Hepatocyte (in vitro differentiated cells): ENCODE results near the gene BCL7C. TPM values are rescaled to one million over a fixed set of nuclear protein-coding genes. Genes with fewer than 3 reads are reported as not detected.

Experiments
- DNase-seq: peaks from one replicate; pipeline ENCODE4 v3.0.0-alpha.2; 2016; ENCODE audit warnings: low spot score
- H2AFZ ChIP-seq: fragments of 200-600 bp; sonication (generic); 2 replicates; pipeline ENCODE4 v1.6.0; 2016; ENCODE audit warnings: antibody characterized with exemption, mild to moderate bottlenecking
- H3K27ac ChIP-seq: fragments of 200-600 bp; sonication (generic); 2 replicates; pipeline ENCODE4 v1.5.1; 2016; ENCODE audit warnings: mild to moderate bottlenecking
- H3K27me3 ChIP-seq: fragments of 200-600 bp; sonication (generic); 2 replicates; pipeline ENCODE4 v1.6.1; 2016
- H3K36me3 ChIP-seq: fragments of 200-600 bp; sonication (generic); replicated peaks from 2 replicates; pipeline ENCODE4 v1.5.1; 2016; ENCODE audit warnings: low read depth; ENCODE audit not compliant: insufficient read depth
- H3K4me1 ChIP-seq: fragments of 200-600 bp; sonication (generic); 2 replicates; pipeline ENCODE4 v1.5.1; 2016; ENCODE audit warnings: mild to moderate bottlenecking, moderate library complexity; ENCODE audit not compliant: insufficient read depth
- H3K4me2 ChIP-seq: fragments of 200-600 bp; sonication (generic); 2 replicates; pipeline ENCODE4 v1.6.0; 2016
- H3K4me3 ChIP-seq: fragments of 200-600 bp; sonication (generic); 2 replicates; pipeline ENCODE4 v1.5.1; 2016; ENCODE audit warnings: mild to moderate bottlenecking
- H3K79me2 ChIP-seq: fragments of 200-600 bp; sonication (generic); 2 replicates; pipeline ENCODE4 v1.6.0; 2017; ENCODE audit warnings: mild to moderate bottlenecking
- H3K9me2 ChIP-seq: fragments of 200-600 bp; sonication (generic); replicated peaks from 2 replicates; pipeline ENCODE4 v1.6.0; 2017; ENCODE audit warnings: mild to moderate bottlenecking; ENCODE audit not compliant: insufficient read depth
- H3K9me3 ChIP-seq: fragments of 200-600 bp; sonication (generic); 2 replicates; pipeline ENCODE4 v1.5.1; 2016; ENCODE audit warnings: low read depth, mild to moderate bottlenecking
- H4K20me1 ChIP-seq: fragments of 200-600 bp; sonication (generic); 2 replicates; pipeline ENCODE4 v1.6.0; 2016; ENCODE audit warnings: mild to moderate bottlenecking; ENCODE audit not compliant: insufficient read depth, poor library complexity, severe bottlenecking
- EZH2 ChIP-seq: fragments of 200-600 bp; sonication (generic); IDR thresholded peaks from 2 replicates; pipeline ENCODE4 v1.6.1; 2016; ENCODE audit warnings: antibody characterized with exemption, mild to moderate bottlenecking, borderline replicate concordance
- EZH2phosphoT487 ChIP-seq: fragments of 200-600 bp; sonication (generic); IDR thresholded peaks from one replicate; pipeline ENCODE4 v1.6.1; 2018; ENCODE audit warnings: antibody characterized with exemption, mild to moderate bottlenecking, low read depth, moderate library complexity; ENCODE audit not compliant: unreplicated experiment, severe bottlenecking
- WGBS: methylation state at CpG from one replicate; pipeline ENCODE4 v1.1.6; 2016; ENCODE audit warnings: low lambda C conversion rate; ENCODE audit errors: missing lambda C conversion rate; 5-methylcytosine and 5-hydroxymethylcytosine counted together
- polyA plus RNA-seq: library from polyadenylated mRNA; unstranded; fragments of >200 nt; fragmentation: Nextera tagmentation; extraction: Ambion mirVana; gene quantifications from 2 replicates; pipeline ENCODE4 v1.2.1, GENCODE V29; 2016
- total RNA-seq: library from RNA; depleted of rRNA; stranded (reverse); fragments of >200 nt; gene quantifications from 2 replicates; pipeline ENCODE4 v1.2.3, GENCODE V29; 2014
- TF ChIP-seq, protein P1 (sequence below): fragments of 200-600 bp; sonication (generic); IDR thresholded peaks from 2 replicates; pipeline ENCODE4 v1.5.1; 2016; ENCODE audit warnings: antibody characterized with exemption, mild to moderate bottlenecking; ENCODE audit not compliant: poor library complexity

Gene BCL7C
- total and polyA plus RNA-seq, 2 experiments from 2014 or later: 25.7 to 54.1 TPM

- TF ChIP-seq EZH2 (no peak), EZH2phosphoT487 (no peak)
- TF ChIP-seq, protein P1, sequence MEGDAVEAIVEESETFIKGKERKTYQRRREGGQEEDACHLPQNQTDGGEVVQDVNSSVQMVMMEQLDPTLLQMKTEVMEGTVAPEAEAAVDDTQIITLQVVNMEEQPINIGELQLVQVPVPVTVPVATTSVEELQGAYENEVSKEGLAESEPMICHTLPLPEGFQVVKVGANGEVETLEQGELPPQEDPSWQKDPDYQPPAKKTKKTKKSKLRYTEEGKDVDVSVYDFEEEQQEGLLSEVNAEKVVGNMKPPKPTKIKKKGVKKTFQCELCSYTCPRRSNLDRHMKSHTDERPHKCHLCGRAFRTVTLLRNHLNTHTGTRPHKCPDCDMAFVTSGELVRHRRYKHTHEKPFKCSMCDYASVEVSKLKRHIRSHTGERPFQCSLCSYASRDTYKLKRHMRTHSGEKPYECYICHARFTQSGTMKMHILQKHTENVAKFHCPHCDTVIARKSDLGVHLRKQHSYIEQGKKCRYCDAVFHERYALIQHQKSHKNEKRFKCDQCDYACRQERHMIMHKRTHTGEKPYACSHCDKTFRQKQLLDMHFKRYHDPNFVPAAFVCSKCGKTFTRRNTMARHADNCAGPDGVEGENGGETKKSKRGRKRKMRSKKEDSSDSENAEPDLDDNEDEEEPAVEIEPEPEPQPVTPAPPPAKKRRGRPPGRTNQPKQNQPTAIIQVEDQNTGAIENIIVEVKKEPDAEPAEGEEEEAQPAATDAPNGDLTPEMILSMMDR: no peak
- no peak overlapping the region for H3K4me3 ChIP-seq
- H3K4me2 ChIP-seq: no peak overlapping the region
- H3K9me3 ChIP-seq: no peaks in the 10 kb centered on the region
- whole genome bisulfite sequencing: 93% methylated on average over 4 of the region's 4 CpGs
- H3K27ac ChIP-seq: peak overlapping the region; percentile 95
- no peaks in the 10 kb centered on the region for H3K9me2 ChIP-seq
- no peak overlapping the region for H2AFZ ChIP-seq
- no peaks in the 10 kb centered on the region for H3K27me3 ChIP-seq
- H4K20me1 ChIP-seq: no peaks in the 10 kb centered on the region
- H3K79me2 ChIP-seq: no peaks in the 10 kb centered on the region
- H3K36me3 ChIP-seq: no peaks in the 10 kb centered on the region
- H3K4me1 ChIP-seq: peaks cover 9% of the 10 kb centered on the region
- peak; percentile 5 for DNase-seq
These were observed 9.7 kb upstream of the BCL7C start for GRCh38 chr16:30903596-30903995.

GRCh38 chr16:30903002-30903401 lies 9.1 kb upstream of the BCL7C start:
- H3K79me2 ChIP-seq: no peaks in the 10 kb centered on the region
- TF ChIP-seq EZH2phosphoT487 (no peak), EZH2 (no peak)
- TF ChIP-seq, protein P1: no peak
- no peak overlapping the region for H3K4me3 ChIP-seq
- peak; percentile 10 for DNase-seq
- no peaks in the 10 kb centered on the region for H4K20me1 ChIP-seq
- H3K9me3 ChIP-seq: no peaks in the 10 kb centered on the region
- no peaks in the 10 kb centered on the region for H3K9me2 ChIP-seq
- peak overlapping the region; percentile 95 for H3K27ac ChIP-seq
- no peaks in the 10 kb centered on the region for H3K27me3 ChIP-seq
- WGBS: 87% methylated on average over 4 of the region's 4 CpGs
- peak overlapping the region; percentile 90 for H3K4me2 ChIP-seq
- H3K4me1 ChIP-seq: peaks cover 9% of the 10 kb centered on the region
- no peaks in the 10 kb centered on the region for H3K36me3 ChIP-seq
- peak overlapping the region; percentile 99 for H2AFZ ChIP-seq

- Histone ChIP-seq H3K27ac (peak overlapping the region; percentile 95), H3K27me3 (no peaks in the 10 kb centered on the region), H3K4me1 (peaks cover 13% of the 10 kb centered on the region), H3K4me2 (peak overlapping the region; percentile 93), H3K79me2 (no peaks in the 10 kb centered on the region), H3K4me3 (peak overlapping the region; percentile 64), H2AFZ (peak overlapping the region; percentile 99), H4K20me1 (no peaks in the 10 kb centered on the region), H3K36me3 (no peaks in the 10 kb centered on the region), H3K9me2 (no peaks in the 10 kb centered on the region), H3K9me3 (no peaks in the 10 kb centered on the region)
- peak; percentile 90 for DNase-seq
- TF ChIP-seq, protein P1: peak; percentile 2
- no peak for TF ChIP-seq EZH2phosphoT487
- WGBS: 33% methylated on average over 36 of the region's 99 CpGs
These were observed 8.4 kb upstream of the BCL7C start for GRCh38 chr16:30902029-30902972.
